HG02642 (cell line): Measurements from ENCODE around the gene LYST.

Experiments used
- ATAC-seq: cut with Tn5 transposase; IDR thresholded peaks from one replicate; pipeline ENCODE4 v1.9.1; 2021; ENCODE audit warnings: mild to moderate bottlenecking; ENCODE audit not compliant: unreplicated experiment, poor library complexity

Gene LYST

DNA sequence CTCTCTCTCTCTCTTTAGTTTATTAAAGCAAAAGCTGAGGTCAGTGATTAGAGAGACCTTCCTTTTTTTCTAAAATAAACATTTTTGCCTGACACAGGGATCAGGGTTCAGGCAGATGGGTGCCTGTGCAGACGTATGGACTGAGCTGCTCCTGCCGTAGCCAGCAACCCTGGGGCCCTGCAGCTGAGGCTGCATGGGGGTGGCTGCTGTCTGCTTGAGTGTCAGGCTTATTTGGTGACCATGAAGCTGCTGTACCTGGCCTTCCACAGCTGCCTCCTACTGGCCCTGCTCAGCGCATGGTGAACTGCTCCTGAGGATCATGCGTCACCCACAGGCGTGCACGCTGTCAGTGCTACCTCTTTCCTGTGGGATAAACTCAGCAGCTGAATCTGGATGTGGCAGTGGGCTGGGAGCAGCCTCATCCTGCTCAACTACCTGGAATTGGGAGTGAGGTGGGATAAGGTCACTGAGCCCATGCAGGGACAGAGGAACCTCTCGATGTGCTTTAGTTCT lies 252.2 kb downstream of the LYST start:
- ATAC-seq, result no peak

- no peak for ATAC-seq
Measured at GRCh38 chr1:235613602-235614001, 253.1 kb downstream of the LYST start.

GRCh38 chr1:235612761-235613160 lies 253.9 kb downstream of the LYST start:
- no peak for ATAC-seq
